Measurements from ENCODE around the gene TNRC6B.

TNRC6B gene

GRCh38 chr22:40322818-40323447, 145.2 kb downstream of the TNRC6B start:
- Histone ChIP-seq H3K36me3 (ENCODE audit: control insufficient read depth, insufficient read depth, low read length) (peaks cover 24% of the 10 kb centered on the region), H3K27ac (ENCODE audit: insufficient read depth, low read depth, low read length, poor library complexity, severe bottlenecking) (no peak overlapping the region), H3K27me3 (ENCODE audit: control insufficient read depth, insufficient read depth, low read length, poor library complexity, severe bottlenecking) (no peaks in the 10 kb centered on the region), H3K4me1 (ENCODE audit: control insufficient read depth, insufficient read depth, low read length) (peaks cover 22% of the 10 kb centered on the region), H3K9me3 (ENCODE audit: control insufficient read depth, low read length) (no peaks in the 10 kb centered on the region), H3K4me3 (ENCODE audit: insufficient read depth, low read depth, low read length) (no peak overlapping the region)
- WGBS, 2 experiments = 95 to 97% methylated on average over 17 of the region's 17 CpGs

- 94 to 96% methylated on average over 7 of the region's 8 CpGs for WGBS, 2 experiments
- H3K36me3 ChIP-seq (ENCODE audit: control insufficient read depth, insufficient read depth, low read length) = peaks cover 24% of the 10 kb centered on the region
- H3K4me3 ChIP-seq (ENCODE audit: insufficient read depth, low read depth, low read length) = no peak overlapping the region
- H3K27ac ChIP-seq (ENCODE audit: insufficient read depth, low read depth, low read length, poor library complexity, severe bottlenecking) = no peak overlapping the region
- H3K4me1 ChIP-seq (ENCODE audit: control insufficient read depth, insufficient read depth, low read length) = peaks cover 22% of the 10 kb centered on the region
- H3K9me3 ChIP-seq (ENCODE audit: control insufficient read depth, low read length) = no peaks in the 10 kb centered on the region
- no peaks in the 10 kb centered on the region for H3K27me3 ChIP-seq (ENCODE audit: control insufficient read depth, insufficient read depth, low read length, poor library complexity, severe bottlenecking)
Measured at GRCh38 chr22:40323681-40324171, 146.0 kb downstream of the TNRC6B start.

- WGBS, 2 experiments = 91 to 92% methylated on average over 16 to 18 of the region's 19 CpGs
- no peaks in the 10 kb centered on the region for H3K9me3 ChIP-seq (ENCODE audit: control insufficient read depth, low read length)
- peaks cover 22% of the 10 kb centered on the region for H3K4me1 ChIP-seq (ENCODE audit: control insufficient read depth, insufficient read depth, low read length)
- no peak overlapping the region for H3K4me3 ChIP-seq (ENCODE audit: insufficient read depth, low read depth, low read length)
- no peaks in the 10 kb centered on the region for H3K27me3 ChIP-seq (ENCODE audit: control insufficient read depth, insufficient read depth, low read length, poor library complexity, severe bottlenecking)
- no peak overlapping the region for H3K27ac ChIP-seq (ENCODE audit: insufficient read depth, low read depth, low read length, poor library complexity, severe bottlenecking)
- H3K36me3 ChIP-seq (ENCODE audit: control insufficient read depth, insufficient read depth, low read length) = peaks cover 23% of the 10 kb centered on the region
Measured at GRCh38 chr22:40324468-40325305, 147.0 kb downstream of the TNRC6B start.

- Histone ChIP-seq H3K9me3 (ENCODE audit: control insufficient read depth, low read length) (no peaks in the 10 kb centered on the region), H3K4me3 (ENCODE audit: insufficient read depth, low read depth, low read length) (no peak overlapping the region), H3K36me3 (ENCODE audit: control insufficient read depth, insufficient read depth, low read length) (peaks cover 17% of the 10 kb centered on the region), H3K27ac (ENCODE audit: insufficient read depth, low read depth, low read length, poor library complexity, severe bottlenecking) (no peak overlapping the region), H3K4me1 (ENCODE audit: control insufficient read depth, insufficient read depth, low read length) (peaks cover 22% of the 10 kb centered on the region), H3K27me3 (ENCODE audit: control insufficient read depth, insufficient read depth, low read length, poor library complexity, severe bottlenecking) (no peaks in the 10 kb centered on the region)
- 82 to 85% methylated on average over 6 of the region's 6 CpGs for WGBS, 2 experiments
Measured at GRCh38 chr22:40325315-40325714, 147.6 kb downstream of the TNRC6B start.

- Histone ChIP-seq H3K4me1 (ENCODE audit: control insufficient read depth, insufficient read depth, low read length) (peaks cover 38% of the 10 kb centered on the region), H3K4me3 (ENCODE audit: insufficient read depth, low read depth, low read length) (no peak overlapping the region), H3K27ac (ENCODE audit: insufficient read depth, low read depth, low read length, poor library complexity, severe bottlenecking) (no peak overlapping the region), H3K27me3 (ENCODE audit: control insufficient read depth, insufficient read depth, low read length, poor library complexity, severe bottlenecking) (no peaks in the 10 kb centered on the region), H3K36me3 (ENCODE audit: control insufficient read depth, insufficient read depth, low read length) (peaks cover 3% of the 10 kb centered on the region), H3K9me3 (ENCODE audit: control insufficient read depth, low read length) (no peaks in the 10 kb centered on the region)
- WGBS, 2 experiments = 58 to 69% methylated on average over 8 to 10 of the region's 10 CpGs
Measured at GRCh38 chr22:40326905-40327735, 149.4 kb downstream of the TNRC6B start.

- Histone ChIP-seq H3K36me3 (ENCODE audit: control insufficient read depth, insufficient read depth, low read length) (no peaks in the 10 kb centered on the region), H3K4me1 (ENCODE audit: control insufficient read depth, insufficient read depth, low read length) (peaks cover 38% of the 10 kb centered on the region)
- WGBS, 2 experiments = 94% methylated on average over 9 of the region's 9 CpGs
Measured at GRCh38 chr22:40328546-40329456, 151.1 kb downstream of the TNRC6B start.

GRCh38 chr22:40329466-40329865, 151.7 kb downstream of the TNRC6B start:
- Histone ChIP-seq H3K27ac (ENCODE audit: insufficient read depth, low read depth, low read length, poor library complexity, severe bottlenecking) (no peak overlapping the region), H3K9me3 (ENCODE audit: control insufficient read depth, low read length) (no peaks in the 10 kb centered on the region), H3K36me3 (ENCODE audit: control insufficient read depth, insufficient read depth, low read length) (no peaks in the 10 kb centered on the region), H3K27me3 (ENCODE audit: control insufficient read depth, insufficient read depth, low read length, poor library complexity, severe bottlenecking) (no peaks in the 10 kb centered on the region), H3K4me3 (ENCODE audit: insufficient read depth, low read depth, low read length) (no peak overlapping the region), H3K4me1 (ENCODE audit: control insufficient read depth, insufficient read depth, low read length) (peaks cover 38% of the 10 kb centered on the region)
- WGBS, 2 experiments = 96 to 97% methylated on average over 8 to 9 of the region's 9 CpGs

More at GRCh38 chr22:40328546-40329456, 151.1 kb downstream of the TNRC6B start:
- H3K9me3 ChIP-seq (ENCODE audit: control insufficient read depth, low read length) = no peaks in the 10 kb centered on the region
- no peaks in the 10 kb centered on the region for H3K27me3 ChIP-seq (ENCODE audit: control insufficient read depth, insufficient read depth, low read length, poor library complexity, severe bottlenecking)
- H3K27ac ChIP-seq (ENCODE audit: insufficient read depth, low read depth, low read length, poor library complexity, severe bottlenecking) = no peak overlapping the region
- no peak overlapping the region for H3K4me3 ChIP-seq (ENCODE audit: insufficient read depth, low read depth, low read length)

- Histone ChIP-seq H3K9me3 (ENCODE audit: control insufficient read depth, low read length) (no peaks in the 10 kb centered on the region), H3K27ac (ENCODE audit: insufficient read depth, low read depth, low read length, poor library complexity, severe bottlenecking) (no peak overlapping the region), H3K4me1 (ENCODE audit: control insufficient read depth, insufficient read depth, low read length) (peaks cover 35% of the 10 kb centered on the region)
Measured at GRCh38 chr22:40330086-40330485, 152.4 kb downstream of the TNRC6B start.

GRCh38 chr22:40330615-40331014, 152.9 kb downstream of the TNRC6B start:
- Histone ChIP-seq H3K9me3 (ENCODE audit: control insufficient read depth, low read length) (no peaks in the 10 kb centered on the region), H3K36me3 (ENCODE audit: control insufficient read depth, insufficient read depth, low read length) (no peaks in the 10 kb centered on the region), H3K27ac (ENCODE audit: insufficient read depth, low read depth, low read length, poor library complexity, severe bottlenecking) (no peak overlapping the region), H3K27me3 (ENCODE audit: control insufficient read depth, insufficient read depth, low read length, poor library complexity, severe bottlenecking) (no peaks in the 10 kb centered on the region), H3K4me3 (ENCODE audit: insufficient read depth, low read depth, low read length) (no peak overlapping the region), H3K4me1 (ENCODE audit: control insufficient read depth, insufficient read depth, low read length) (peaks cover 29% of the 10 kb centered on the region)
- 94 to 95% methylated on average over 10 of the region's 10 CpGs for WGBS, 2 experiments

More at GRCh38 chr22:40330086-40330485, 152.4 kb downstream of the TNRC6B start:
- H3K27me3 ChIP-seq (ENCODE audit: control insufficient read depth, insufficient read depth, low read length, poor library complexity, severe bottlenecking) = no peaks in the 10 kb centered on the region
- no peak overlapping the region for H3K4me3 ChIP-seq (ENCODE audit: insufficient read depth, low read depth, low read length)
- H3K36me3 ChIP-seq (ENCODE audit: control insufficient read depth, insufficient read depth, low read length) = no peaks in the 10 kb centered on the region
- WGBS, 2 experiments = 95 to 98% methylated on average over 4 of the region's 4 CpGs
